Spinal cord (tissue), 10 donors: Measurements from ENCODE around the gene OR2L8. TPM values are rescaled to one million over a fixed set of nuclear protein-coding genes. Genes with fewer than 3 reads are reported as not detected.

ENCODE experiments used
- DNase-seq, 6 donors: peaks; one replicate each; pipeline versions ENCODE4 v3.0.0 to v3.0.0-alpha.2; 2013 to 2015; ENCODE audit warnings: low spot score in 6 of 6, low read depth in 4 of 6
- H3K27ac ChIP-seq: one replicate; pipeline ENCODE4 v1.5.1; 2013; ENCODE audit warnings: low read depth, low read length, control low read depth
- H3K27me3 ChIP-seq: one replicate; pipeline ENCODE4 v1.6.1; 2013; ENCODE audit warnings: low read length; ENCODE audit not compliant: control insufficient read depth, insufficient read depth
- H3K36me3 ChIP-seq: one replicate; pipeline ENCODE4 v1.6.1; 2013; ENCODE audit warnings: low read length; ENCODE audit not compliant: control insufficient read depth, insufficient read depth
- H3K4me1 ChIP-seq: one replicate; pipeline ENCODE4 v1.6.1; 2013; ENCODE audit warnings: low read length; ENCODE audit not compliant: control insufficient read depth, insufficient read depth
- H3K4me3 ChIP-seq: one replicate; pipeline ENCODE4 v1.5.1; 2013; ENCODE audit warnings: low read depth, low read length, control low read depth
- H3K9me3 ChIP-seq: one replicate; pipeline ENCODE4 v1.6.1; 2013; ENCODE audit warnings: low read length; ENCODE audit not compliant: control insufficient read depth, insufficient read depth
- whole genome bisulfite sequencing: methylation state at CpG from one replicate; pipeline ENCODE4 v1.1.5; 2013; ENCODE audit warnings: missing lambda C conversion rate; ENCODE audit not compliant: insufficient coverage; 5-methylcytosine and 5-hydroxymethylcytosine counted together
- long read RNA-seq, 4 donors: transcript quantifications; one replicate each; lab custom pipeline, GENCODE V29; 2026
- polyA plus RNA-seq, 2 donors: library from polyadenylated mRNA; unstranded; fragments of 120-200 nt; gene quantifications; one replicate each; pipeline ENCODE4 v1.2.1, GENCODE V29; 2013; ENCODE audit not compliant: insufficient read length in 2 of 2
- total RNA-seq, 2 donors: library from RNA; depleted of rRNA in 1 of 2; stranded (reverse); fragments of 120-200 nt in 1 of 2; fragments of >200 nt in 1 of 2; gene quantifications; one replicate each; pipeline versions ENCODE4 v1.2.3 to v1.2.4, GENCODE V29; 2013 to 2014
- donor health status: healthy.

The OR2L8 gene, protein sequence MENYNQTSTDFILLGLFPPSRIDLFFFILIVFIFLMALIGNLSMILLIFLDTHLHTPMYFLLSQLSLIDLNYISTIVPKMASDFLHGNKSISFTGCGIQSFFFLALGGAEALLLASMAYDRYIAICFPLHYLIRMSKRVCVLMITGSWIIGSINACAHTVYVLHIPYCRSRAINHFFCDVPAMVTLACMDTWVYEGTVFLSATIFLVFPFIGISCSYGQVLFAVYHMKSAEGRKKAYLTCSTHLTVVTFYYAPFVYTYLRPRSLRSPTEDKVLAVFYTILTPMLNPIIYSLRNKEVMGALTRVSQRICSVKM
- total RNA-seq (1 to 10 TPM in 1 of 2 donors, under 1 TPM in 1; 0.44 to 1.2 TPM), polyA plus RNA-seq (not detected)
- long read RNA-seq, donor 1, result 0 reads
- long read RNA-seq, donor 2, result 0 reads
- long read RNA-seq, donor 3, result 0 reads
- long read RNA-seq, donor 4, result 0 reads

DNA sequence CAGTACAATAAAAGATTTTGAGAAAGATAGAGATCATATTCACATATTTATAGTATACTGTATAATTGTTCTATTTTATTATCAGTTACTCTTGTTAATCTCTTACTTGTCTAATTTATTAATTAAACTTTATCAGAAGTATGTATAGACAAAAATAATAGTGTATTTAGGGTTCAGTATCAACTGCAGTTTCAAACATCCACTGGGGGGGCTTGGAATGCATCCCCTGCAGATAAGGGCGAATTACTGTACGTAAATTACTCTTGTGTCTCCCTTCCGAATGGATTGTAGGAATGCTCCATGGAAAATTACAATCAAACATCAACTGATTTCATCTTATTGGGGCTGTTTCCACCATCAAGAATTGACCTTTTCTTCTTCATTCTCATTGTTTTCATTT, at the start of gene OR2L8:
TSS of gene OR2L8 (plus strand) at position 301 of the 400 bp plus-strand sequence. CDS start at position 301, 0 bp downstream.
- Histone ChIP-seq H3K27ac (no peak within 1 kb of the TSS), H3K9me3 (peaks cover 1% of the 10 kb centered on the region), H3K36me3 (no peaks in the 10 kb centered on the region), H3K4me1 (no peaks in the 10 kb centered on the region), H3K27me3 (no peaks in the 10 kb centered on the region), H3K4me3 (no peak within 1 kb of the TSS)
- WGBS, result 79% methylated on average over 3 of the region's 3 CpGs
- DNase-seq, result no peak

DNA sequence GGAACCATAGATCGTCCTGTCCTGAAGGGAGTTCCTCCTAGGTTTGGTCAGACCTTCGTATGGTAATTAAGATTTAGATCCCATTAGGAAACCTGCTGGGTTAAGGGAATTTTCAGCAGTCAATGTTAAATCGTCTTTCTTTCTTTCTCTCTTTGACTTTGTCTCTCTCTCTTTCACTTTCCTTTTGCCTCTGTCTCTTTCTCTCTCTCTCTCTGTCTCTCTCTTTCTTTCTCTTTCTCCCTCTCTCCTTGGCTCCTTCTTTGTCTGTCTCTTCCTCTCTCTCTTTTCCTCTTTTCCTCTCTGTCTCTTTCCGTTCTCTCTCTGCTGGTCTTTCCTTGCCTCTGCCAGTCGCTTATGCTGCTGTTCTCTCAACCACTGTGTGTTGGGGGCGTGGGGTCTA, 44.5 kb upstream of the OR2L8 start:
- no peaks in the 10 kb centered on the region for H3K36me3 ChIP-seq
- H3K9me3 ChIP-seq, result no peaks in the 10 kb centered on the region
- H3K4me1 ChIP-seq, result no peaks in the 10 kb centered on the region
- no peak for DNase-seq
- H3K27me3 ChIP-seq, result no peaks in the 10 kb centered on the region
- 67% methylated on average over 1 of the region's 6 CpGs for whole genome bisulfite sequencing
- no peak overlapping the region for H3K4me3 ChIP-seq
- H3K27ac ChIP-seq, result no peak overlapping the region

DNA sequence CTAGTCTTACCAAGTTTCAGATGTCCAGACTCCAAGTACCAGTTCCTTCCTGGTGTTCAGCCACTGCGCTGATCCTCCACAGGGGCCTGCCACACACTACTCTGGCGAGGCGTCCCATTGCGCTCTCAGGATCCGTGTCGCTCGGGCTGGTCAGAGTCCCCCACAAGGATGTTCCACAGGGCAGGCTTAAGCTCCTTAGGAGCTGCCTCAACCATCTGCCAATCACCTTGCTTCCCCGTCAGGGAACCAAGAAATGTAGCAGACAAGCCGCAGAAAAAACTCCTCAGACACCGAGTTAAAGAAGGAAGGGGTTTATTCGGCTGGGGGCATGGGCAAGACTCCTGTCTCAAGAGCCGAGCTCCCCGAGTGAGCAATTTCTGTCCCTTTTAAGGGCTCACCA, 43.5 kb upstream of the OR2L8 start:
- no peaks in the 10 kb centered on the region for H3K4me1 ChIP-seq
- H3K36me3 ChIP-seq, result no peaks in the 10 kb centered on the region
- no peaks in the 10 kb centered on the region for H3K27me3 ChIP-seq
- WGBS, result 90% methylated on average over 11 of the region's 13 CpGs
- no peak for DNase-seq
- no peak overlapping the region for H3K27ac ChIP-seq
- H3K9me3 ChIP-seq, result peaks cover 2% of the 10 kb centered on the region
- no peak overlapping the region for H3K4me3 ChIP-seq

DNA sequence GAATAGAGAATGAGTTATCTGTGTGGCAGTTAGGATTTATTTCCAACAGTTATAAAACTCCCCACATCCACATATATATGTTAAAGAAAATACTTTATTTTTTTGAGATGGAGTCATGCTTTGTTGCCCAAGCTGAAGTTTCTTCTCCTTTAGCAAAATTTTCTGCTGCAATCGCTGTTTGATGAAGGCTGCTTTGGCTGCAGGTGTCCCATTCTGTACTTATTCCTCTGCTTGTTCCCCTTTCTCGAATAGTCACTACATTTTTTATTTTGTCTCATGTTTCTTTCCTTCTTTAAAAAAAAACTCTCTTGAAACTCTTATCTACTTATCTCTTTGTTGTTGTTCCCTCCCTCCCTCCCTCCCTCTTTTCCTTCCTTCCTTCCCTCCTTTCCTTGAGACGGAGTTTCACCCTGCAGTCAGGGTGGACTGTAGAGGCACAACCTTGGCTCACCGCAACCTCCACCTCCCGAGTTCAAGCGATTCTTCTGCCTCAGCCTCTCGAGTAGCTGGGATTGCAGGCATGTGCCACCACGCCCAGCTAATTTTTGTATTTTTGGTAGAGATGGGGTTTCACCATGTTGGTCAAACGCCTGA, 42.7 kb upstream of the OR2L8 start:
- Histone ChIP-seq H3K9me3 (peaks cover 3% of the 10 kb centered on the region), H3K27ac (no peak overlapping the region), H3K36me3 (no peaks in the 10 kb centered on the region), H3K4me1 (no peaks in the 10 kb centered on the region), H3K4me3 (no peak overlapping the region), H3K27me3 (no peaks in the 10 kb centered on the region)
- DNase-seq, result no peak
- 78% methylated on average over 9 of the region's 9 CpGs for WGBS

DNA sequence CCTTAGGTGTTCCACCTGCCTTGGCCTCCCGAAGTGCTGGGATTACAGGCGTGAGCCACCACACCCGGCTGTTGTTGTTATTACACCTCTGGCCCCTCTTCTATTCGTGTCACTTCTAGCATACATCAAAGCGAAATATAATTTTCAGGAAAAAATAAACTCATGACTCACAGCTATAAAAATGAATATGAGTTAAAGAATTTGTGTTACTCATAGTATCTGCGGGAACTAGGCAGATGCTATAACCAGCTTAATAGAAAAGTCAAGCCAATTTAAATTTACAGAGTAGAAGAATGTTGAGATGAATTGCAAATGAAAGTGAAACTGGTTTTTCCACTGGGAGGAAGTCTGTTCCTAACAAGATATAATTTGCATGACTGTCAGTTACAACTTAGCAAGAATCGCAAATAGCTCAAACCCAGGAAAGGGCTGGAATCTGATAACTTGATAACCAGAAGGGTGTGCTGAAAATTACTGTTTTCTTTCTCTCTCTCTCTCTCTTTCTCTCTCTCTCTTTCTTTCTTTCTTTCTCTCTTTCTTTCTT, 42.1 kb upstream of the OR2L8 start:
- no peak overlapping the region for H3K4me3 ChIP-seq
- no peaks in the 10 kb centered on the region for H3K27me3 ChIP-seq
- no peaks in the 10 kb centered on the region for H3K4me1 ChIP-seq
- peaks cover 4% of the 10 kb centered on the region for H3K9me3 ChIP-seq
- no peak for DNase-seq
- WGBS, result 80% methylated on average over 2 of the region's 7 CpGs
- H3K27ac ChIP-seq, result no peak overlapping the region
- no peaks in the 10 kb centered on the region for H3K36me3 ChIP-seq

DNA sequence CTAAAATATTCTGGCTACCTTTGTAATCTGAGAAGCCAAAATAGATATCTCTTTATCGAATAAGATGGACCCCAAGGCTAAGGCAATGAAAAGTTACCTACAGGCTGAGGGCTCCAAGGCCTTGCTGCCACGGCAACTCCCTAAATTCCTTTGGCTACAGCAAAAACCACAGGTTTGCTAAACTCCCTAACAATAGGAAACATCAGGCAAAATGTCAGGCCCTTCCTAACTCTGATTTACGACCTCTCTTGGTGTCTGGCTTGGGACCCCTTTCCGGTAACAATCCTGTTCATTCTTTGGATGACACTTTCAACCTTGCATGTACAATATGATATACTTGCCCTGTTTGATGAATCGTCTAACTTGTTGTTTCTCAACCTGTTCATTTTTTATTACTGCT, 39.9 kb upstream of the OR2L8 start:
- DNase-seq, result no peak
- H3K4me1 ChIP-seq, result no peaks in the 10 kb centered on the region
- 92% methylated on average over 3 of the region's 5 CpGs for WGBS
- no peaks in the 10 kb centered on the region for H3K36me3 ChIP-seq
- H3K4me3 ChIP-seq, result no peak overlapping the region
- peaks cover 4% of the 10 kb centered on the region for H3K9me3 ChIP-seq
- H3K27me3 ChIP-seq, result no peaks in the 10 kb centered on the region
- H3K27ac ChIP-seq, result no peak overlapping the region

DNA sequence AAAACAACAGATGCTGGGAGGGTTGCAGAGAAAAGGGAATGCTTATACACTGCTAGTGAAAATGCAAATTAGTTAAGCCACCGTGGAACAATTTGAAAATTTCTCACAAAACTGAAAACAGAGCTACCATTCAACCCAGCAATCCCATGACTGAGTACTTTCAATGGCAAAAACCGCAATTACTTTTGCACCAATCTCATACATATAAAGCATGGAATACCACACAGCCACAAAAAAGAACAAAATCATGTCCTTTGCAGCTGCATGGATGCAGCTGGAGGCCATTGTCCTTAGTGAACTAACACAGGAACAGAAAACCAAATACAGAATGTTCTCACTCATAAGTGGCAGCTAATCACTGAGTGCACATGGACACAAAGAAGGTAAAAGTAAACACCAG, 34.9 kb upstream of the OR2L8 start:
- no peaks in the 10 kb centered on the region for H3K27me3 ChIP-seq
- WGBS, result 76% methylated on average over 2 of the region's 2 CpGs
- H3K36me3 ChIP-seq, result no peaks in the 10 kb centered on the region
- DNase-seq, result no peak
- H3K9me3 ChIP-seq, result peaks cover 4% of the 10 kb centered on the region
- no peak overlapping the region for H3K27ac ChIP-seq
- no peaks in the 10 kb centered on the region for H3K4me1 ChIP-seq
- H3K4me3 ChIP-seq, result no peak overlapping the region

DNA sequence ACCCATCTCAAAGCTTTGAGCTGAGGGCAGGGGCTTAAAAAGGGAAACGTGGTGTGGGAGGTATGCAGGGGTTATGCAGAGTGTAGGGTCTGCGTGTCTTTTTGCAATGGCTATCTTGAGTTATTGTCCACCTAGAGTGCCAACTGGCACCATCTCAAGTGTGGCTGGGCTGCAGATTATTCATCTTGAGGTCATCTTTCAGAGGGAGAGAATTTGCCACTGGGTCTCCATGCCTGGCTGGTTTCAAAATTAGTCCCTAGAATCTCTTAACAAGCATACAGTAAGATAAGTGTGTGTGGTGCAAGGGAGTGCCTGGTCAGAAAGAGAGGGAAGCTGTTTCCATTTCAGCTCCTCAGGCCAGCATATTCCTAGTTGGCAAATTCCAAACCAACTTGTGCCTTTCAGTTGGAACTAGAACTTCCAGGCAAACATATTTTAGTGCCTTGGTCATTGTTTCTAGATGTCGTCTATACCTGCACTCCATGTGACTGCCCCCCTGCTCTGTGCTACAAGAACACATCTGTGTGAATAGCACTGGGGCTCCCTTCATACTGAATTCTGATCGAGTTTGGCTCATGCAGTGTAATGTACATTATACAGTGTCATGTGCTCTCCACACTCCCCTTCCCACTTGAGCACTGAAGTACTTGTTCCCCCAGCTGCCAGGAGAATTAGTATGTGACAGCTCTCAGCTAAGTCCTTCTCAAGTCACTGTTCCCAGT, 33.6 kb upstream of the OR2L8 start:
- no peak for DNase-seq
- WGBS, result 63% methylated on average over 3 of the region's 4 CpGs
- H3K9me3 ChIP-seq, result peaks cover 3% of the 10 kb centered on the region

DNA sequence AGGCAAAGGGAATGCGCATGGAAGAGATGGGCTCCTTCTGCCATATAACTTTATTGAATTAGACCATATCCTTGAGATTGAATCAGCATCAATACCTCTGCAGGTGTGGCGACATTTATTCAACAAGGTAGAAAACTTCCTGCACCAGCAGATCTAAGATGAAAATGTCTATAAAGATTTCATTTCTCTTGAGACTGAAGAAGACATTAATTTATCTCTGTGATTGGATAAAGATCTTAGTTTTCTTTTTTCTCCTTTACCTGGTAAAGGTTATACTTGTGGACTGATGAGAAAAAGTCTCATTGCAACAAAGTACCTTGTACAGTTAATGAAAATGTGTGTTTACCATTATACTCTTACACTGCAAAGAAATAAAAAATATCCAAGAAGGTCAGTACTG, 28.7 kb upstream of the OR2L8 start, which contains the start of gene OR2T8:
TSS of gene OR2T8 (plus strand) at position 301 of the 400 bp plus-strand sequence. CDS start 766 bp downstream, outside the sequence.
- Histone ChIP-seq H3K36me3 (no peaks in the 10 kb centered on the region), H3K27ac (no peak within 1 kb of the TSS), H3K27me3 (no peaks in the 10 kb centered on the region), H3K9me3 (no peaks in the 10 kb centered on the region), H3K4me3 (no peak within 1 kb of the TSS), H3K4me1 (no peaks in the 10 kb centered on the region)
- no CpG with 5 or more reads among the region's 2 CpGs for WGBS
- no peak for DNase-seq

More for the DNA sequence above, 33.6 kb upstream of the OR2L8 start:
- Histone ChIP-seq H3K27ac (no peak overlapping the region), H3K4me1 (no peaks in the 10 kb centered on the region), H3K27me3 (no peaks in the 10 kb centered on the region), H3K36me3 (no peaks in the 10 kb centered on the region), H3K4me3 (no peak overlapping the region)
